ENCODE data around the gene FAM110C. TPM values are rescaled to one million over a fixed set of nuclear protein-coding genes. Genes with fewer than 3 reads are reported as not detected.
"Not testable (repeated sequence)": the region's sequence is repeated elsewhere in the genome, so short reads cannot be mapped to it uniquely, and the experiment has no call there.

The FAM110C gene
- total RNA-seq, 2 experiments from 2014 or later = 0.79 to 0.96 TPM

DNA sequence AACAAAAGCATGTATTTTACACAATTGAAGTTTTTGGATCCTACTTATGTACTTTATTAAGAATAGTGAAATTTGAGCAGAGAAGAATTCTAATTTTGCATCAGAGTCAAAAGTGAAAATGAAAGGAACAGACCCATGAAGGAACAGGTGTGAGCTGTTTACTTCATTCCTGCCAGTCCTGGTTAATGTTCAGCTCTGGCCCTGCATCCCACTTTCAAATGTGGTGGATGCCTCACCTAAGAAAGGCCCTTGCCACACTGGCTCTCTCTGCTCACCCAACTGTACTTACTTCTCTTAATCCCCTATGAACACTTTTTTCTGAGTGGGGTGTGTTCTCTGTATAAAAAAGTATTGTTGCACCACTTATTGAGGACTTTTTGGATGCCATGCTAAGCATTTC, 22.2 kb downstream of the FAM110C start:
- H3K27me3 Mint-ChIP-seq = no peaks in the 10 kb centered on the region
- peaks cover 19% of the 10 kb centered on the region for H3K4me1 Mint-ChIP-seq (ENCODE audit: low read depth)
- no peak for DNase-seq
- H3K36me3 Mint-ChIP-seq (ENCODE audit: low read depth) = no peaks in the 10 kb centered on the region
- no peak overlapping the region for H3K4me3 Mint-ChIP-seq
- no peaks in the 10 kb centered on the region for H3K9me3 Mint-ChIP-seq
- CTCF ChIA-PET = interaction anchor here (3.2 kb wide), 1 partner anchor 12 kb away, joined by 13 read pairs; no protein-coding TSS in a partner anchor
- H3K27ac Mint-ChIP-seq = no peak overlapping the region
- TF ChIP-seq, protein P1, sequence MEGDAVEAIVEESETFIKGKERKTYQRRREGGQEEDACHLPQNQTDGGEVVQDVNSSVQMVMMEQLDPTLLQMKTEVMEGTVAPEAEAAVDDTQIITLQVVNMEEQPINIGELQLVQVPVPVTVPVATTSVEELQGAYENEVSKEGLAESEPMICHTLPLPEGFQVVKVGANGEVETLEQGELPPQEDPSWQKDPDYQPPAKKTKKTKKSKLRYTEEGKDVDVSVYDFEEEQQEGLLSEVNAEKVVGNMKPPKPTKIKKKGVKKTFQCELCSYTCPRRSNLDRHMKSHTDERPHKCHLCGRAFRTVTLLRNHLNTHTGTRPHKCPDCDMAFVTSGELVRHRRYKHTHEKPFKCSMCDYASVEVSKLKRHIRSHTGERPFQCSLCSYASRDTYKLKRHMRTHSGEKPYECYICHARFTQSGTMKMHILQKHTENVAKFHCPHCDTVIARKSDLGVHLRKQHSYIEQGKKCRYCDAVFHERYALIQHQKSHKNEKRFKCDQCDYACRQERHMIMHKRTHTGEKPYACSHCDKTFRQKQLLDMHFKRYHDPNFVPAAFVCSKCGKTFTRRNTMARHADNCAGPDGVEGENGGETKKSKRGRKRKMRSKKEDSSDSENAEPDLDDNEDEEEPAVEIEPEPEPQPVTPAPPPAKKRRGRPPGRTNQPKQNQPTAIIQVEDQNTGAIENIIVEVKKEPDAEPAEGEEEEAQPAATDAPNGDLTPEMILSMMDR (IDR thresholded peaks at IDR 0.05) = no peak
- POLR2A ChIA-PET = no interaction called here
- intact Hi-C loops (cut with micrococcal nuclease) = no loop called here
- no peak for ATAC-seq

DNA sequence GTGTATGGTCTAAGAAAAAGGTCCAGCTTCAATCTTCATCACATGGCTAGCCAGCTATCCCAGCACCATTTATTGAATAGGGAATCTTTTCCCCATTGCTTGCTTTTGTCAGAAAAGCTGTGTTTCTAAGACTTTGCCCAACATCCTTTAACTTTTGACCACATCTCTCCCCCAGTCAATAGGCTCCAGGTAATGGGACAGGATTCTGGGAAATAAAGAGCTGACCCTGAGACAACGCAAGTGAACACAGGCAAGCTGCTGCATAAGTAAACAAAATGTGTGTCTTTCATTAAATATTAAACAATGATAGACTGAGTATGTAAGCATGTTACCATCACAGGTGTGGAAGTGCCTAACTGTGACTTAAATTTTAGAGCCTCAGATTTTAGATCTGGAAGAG, 23.0 kb downstream of the FAM110C start:
- ATAC-seq (no peak), DNase-seq (no peak)
- Mint-ChIP-seq H3K27me3 (no peaks in the 10 kb centered on the region), H3K9me3 (no peaks in the 10 kb centered on the region), H3K4me1 (ENCODE audit: low read depth) (peaks cover 14% of the 10 kb centered on the region), H3K4me3 (no peak overlapping the region), H3K36me3 (ENCODE audit: low read depth) (no peaks in the 10 kb centered on the region), H3K27ac (no peak overlapping the region)
- ChIA-PET CTCF (interaction anchor here (1.0 to 3.2 kb wide), 2 partner anchors 12 to 119 kb away, joined by 4 to 13 read pairs; no protein-coding TSS in a partner anchor), POLR2A (no interaction called here)
- intact Hi-C loops (cut with micrococcal nuclease) = no loop called here
- TF ChIP-seq, protein P1 (IDR thresholded peaks at IDR 0.05) = no peak

DNA sequence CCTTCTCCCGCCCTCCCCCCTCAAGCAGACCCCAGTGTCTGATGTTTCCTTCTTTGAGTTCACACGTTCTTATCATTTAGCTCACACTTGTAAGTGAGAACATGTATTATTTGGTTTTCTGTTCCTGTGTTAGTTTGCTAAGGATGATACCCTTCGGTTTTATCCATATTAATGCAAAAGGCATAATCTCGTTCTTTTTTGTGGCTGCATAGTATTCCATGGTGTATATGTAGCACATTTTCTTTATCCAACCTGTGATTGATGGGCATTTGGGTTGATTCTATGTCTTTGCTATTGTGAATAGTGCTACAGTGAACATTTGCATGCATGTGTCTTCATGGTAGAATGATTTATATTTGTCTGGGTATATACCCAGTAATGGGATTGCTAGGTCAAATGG, 24.1 kb downstream of the FAM110C start:
- H3K9me3 Mint-ChIP-seq; intact Hi-C loops (cut with micrococcal nuclease); H3K27ac Mint-ChIP-seq; H3K4me3 Mint-ChIP-seq; POLR2A ChIA-PET; H3K36me3 Mint-ChIP-seq (ENCODE audit: low read depth); ATAC-seq; H3K4me1 Mint-ChIP-seq (ENCODE audit: low read depth); H3K27me3 Mint-ChIP-seq; DNase-seq: not testable (repeated sequence)
- CTCF ChIA-PET = interaction anchor here (1.0 to 3.2 kb wide), 2 partner anchors 10 to 120 kb away, joined by 4 to 13 read pairs; no protein-coding TSS in a partner anchor

DNA sequence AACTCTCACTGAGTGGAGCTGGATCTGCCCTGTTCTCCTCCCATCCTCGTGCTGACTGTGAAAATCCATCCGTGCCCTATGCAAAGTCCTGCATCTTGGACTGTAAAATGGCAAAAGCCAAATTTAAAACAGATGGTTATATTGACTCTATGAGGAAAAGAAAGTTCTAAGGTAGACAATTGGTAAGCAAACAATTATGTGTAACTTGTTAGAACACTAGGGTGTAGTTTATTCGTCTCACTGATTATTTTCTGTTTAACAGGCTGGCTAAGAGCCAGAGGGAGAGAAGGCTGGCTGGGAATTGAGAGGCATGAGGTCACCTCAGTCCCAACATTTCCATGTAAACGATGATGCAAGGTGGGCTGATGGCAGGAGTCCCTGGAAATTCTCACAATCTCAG, 26.0 kb downstream of the FAM110C start:
- H3K4me1 Mint-ChIP-seq (ENCODE audit: low read depth); H3K27me3 Mint-ChIP-seq; H3K4me3 Mint-ChIP-seq; H3K9me3 Mint-ChIP-seq; H3K27ac Mint-ChIP-seq; POLR2A ChIA-PET; H3K36me3 Mint-ChIP-seq (ENCODE audit: low read depth); ATAC-seq; DNase-seq; intact Hi-C loops (cut with micrococcal nuclease): not testable (repeated sequence)
- CTCF ChIA-PET = interaction anchor here (1.0 to 2.4 kb wide), 3 partner anchors 9 to 121 kb away, joined by 3 to 15 read pairs (median 6); no protein-coding TSS in a partner anchor

DNA sequence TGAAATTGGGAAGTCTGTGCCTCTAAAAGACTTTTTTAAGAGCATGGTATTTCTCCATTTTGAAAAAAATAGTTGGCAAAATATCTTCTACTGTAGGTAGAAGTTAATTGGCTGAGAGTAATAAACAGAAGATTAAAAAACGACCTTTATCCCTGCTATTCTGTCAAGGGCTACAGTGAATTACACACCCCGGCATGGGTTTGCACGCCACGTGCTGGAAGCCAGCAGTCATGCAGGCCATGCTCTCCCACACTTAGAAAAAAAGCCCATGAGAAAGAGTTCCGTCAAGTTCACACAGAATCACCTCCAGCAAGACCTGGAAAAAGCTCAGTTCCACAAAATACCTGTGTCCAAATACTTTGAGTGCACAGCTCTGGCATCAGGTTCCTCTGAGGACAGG, 26.8 kb downstream of the FAM110C start:
- intact Hi-C loops (cut with micrococcal nuclease) = no loop called here
- H3K4me1 Mint-ChIP-seq (ENCODE audit: low read depth) = peaks cover 10% of the 10 kb centered on the region

More for the DNA sequence above, 26.8 kb downstream of the FAM110C start:
- POLR2A ChIA-PET = interaction anchor here (0.6 kb wide), 1 partner anchor 92 kb away, joined by 3 read pairs; no protein-coding TSS in a partner anchor
- no peaks in the 10 kb centered on the region for H3K36me3 Mint-ChIP-seq (ENCODE audit: low read depth)
- H3K4me3 Mint-ChIP-seq = no peak overlapping the region
- no peak for ATAC-seq
- TF ChIP-seq, protein P1 (IDR thresholded peaks at IDR 0.05) = no peak
- no peak overlapping the region for H3K27ac Mint-ChIP-seq
- no peak for DNase-seq
- peaks cover 8% of the 10 kb centered on the region for H3K27me3 Mint-ChIP-seq
- CTCF ChIA-PET = interaction anchor here (0.8 to 2.4 kb wide), 7 partner anchors 8 to 271 kb away, joined by 3 to 15 read pairs (median 4); no protein-coding TSS in a partner anchor
- no peaks in the 10 kb centered on the region for H3K9me3 Mint-ChIP-seq
